Ramos (cell line): ENCODE results near the gene SIRPB2.
"Not testable (repeated sequence)": the region's sequence is repeated elsewhere in the genome, so short reads cannot be mapped to it uniquely, and the experiment has no call there.

Experiments
- in situ Hi-C: fragments of 300-500 bp; cut with MboI; formaldehyde crosslinking; loops from one replicate; pipeline ENCODE4 v1.14.3; 2022; ENCODE audit warnings: low sequenced_read_pairs; ENCODE audit not compliant: unreplicated experiment

The SIRPB2 gene

GRCh38 chr20:1503564-1504227 lies 12.5 kb upstream of the SIRPB2 start:
- in situ Hi-C loops, result no loop called here

- in situ Hi-C loops, result no loop called here
Observed at GRCh38 chr20:1500496-1500895, 9.3 kb upstream of the SIRPB2 start.

- in situ Hi-C loops, result no loop called here
Observed at GRCh38 chr20:1499528-1500420, 8.6 kb upstream of the SIRPB2 start.

GRCh38 chr20:1497371-1497770 lies 6.2 kb upstream of the SIRPB2 start:
- in situ Hi-C loops, result not testable (repeated sequence)

- in situ Hi-C loops, result no loop called here
Observed at GRCh38 chr20:1496930-1497329, 5.7 kb upstream of the SIRPB2 start.

- in situ Hi-C loops, result no loop called here
Observed at GRCh38 chr20:1494436-1494835, 3.2 kb upstream of the SIRPB2 start.

- in situ Hi-C loops, result no loop called here
Observed at GRCh38 chr20:1493536-1493935, 2.3 kb upstream of the SIRPB2 start.

GRCh38 chr20:1491860-1492642 lies 831 bp upstream of the SIRPB2 start:
- in situ Hi-C loops, result no loop called here

GRCh38 chr20:1490643-1491195 lies 501 bp downstream of the SIRPB2 start:
- in situ Hi-C loops, result no loop called here

- in situ Hi-C loops, result no loop called here
Observed at GRCh38 chr20:1489764-1490436, 1.3 kb downstream of the SIRPB2 start.

- in situ Hi-C loops, result no loop called here
Observed at GRCh38 chr20:1489325-1489724, 1.9 kb downstream of the SIRPB2 start.

GRCh38 chr20:1486566-1486965 lies 4.7 kb downstream of the SIRPB2 start:
- in situ Hi-C loops, result no loop called here

GRCh38 chr20:1484438-1485116 lies 6.6 kb downstream of the SIRPB2 start:
- in situ Hi-C loops, result no loop called here

GRCh38 chr20:1479831-1480595 lies 11.2 kb downstream of the SIRPB2 start:
- in situ Hi-C loops, result no loop called here

GRCh38 chr20:1478566-1478965 lies 12.7 kb downstream of the SIRPB2 start:
- in situ Hi-C loops, result no loop called here

GRCh38 chr20:1477896-1478490 lies 13.2 kb downstream of the SIRPB2 start:
- in situ Hi-C loops, result no loop called here

GRCh38 chr20:1474817-1475603 lies 16.2 kb downstream of the SIRPB2 start:
- in situ Hi-C loops, result no loop called here

GRCh38 chr20:1474325-1474724 lies 16.9 kb downstream of the SIRPB2 start:
- in situ Hi-C loops, result no loop called here
